ENCODE measurements around the gene NME3. TPM values are rescaled to one million over a fixed set of nuclear protein-coding genes. Genes with fewer than 3 reads are reported as not detected.
"Not testable (repeated sequence)": the region's sequence is repeated elsewhere in the genome, so short reads cannot be mapped to it uniquely, and the experiment has no call there.

Gene NME3
- total RNA-seq, 1 experiment from 2014 or later, result 1.3 TPM

- no peak for DNase-seq (ENCODE audit: low spot score)
These were observed 21.9 kb downstream of the NME3 start for GRCh38 chr16:1749152-1750117.

GRCh38 chr16:1747934-1748333 lies 23.4 kb downstream of the NME3 start:
- no peak for DNase-seq (ENCODE audit: low spot score)

GRCh38 chr16:1746693-1747195 lies 24.6 kb downstream of the NME3 start:
- peak; percentile 55 for DNase-seq (ENCODE audit: low spot score)

- DNase-seq (ENCODE audit: low spot score), result peak; percentile 99
These were observed 25.2 kb downstream of the NME3 start for GRCh38 chr16:1745900-1746692.

- DNase-seq (ENCODE audit: low spot score), result peak; percentile 86
These were observed 26.0 kb downstream of the NME3 start for GRCh38 chr16:1745181-1745899.

GRCh38 chr16:1744338-1744840 lies 27.0 kb downstream of the NME3 start:
- DNase-seq (ENCODE audit: low spot score), result no peak

- peak; percentile 55 for DNase-seq (ENCODE audit: low spot score)
These were observed 27.7 kb downstream of the NME3 start for GRCh38 chr16:1743376-1744337.

- no peak for DNase-seq (ENCODE audit: low spot score)
These were observed 29.7 kb downstream of the NME3 start for GRCh38 chr16:1741553-1742165.

- no peak for DNase-seq (ENCODE audit: low spot score)
These were observed 30.4 kb downstream of the NME3 start for GRCh38 chr16:1740781-1741490.

- DNase-seq (ENCODE audit: low spot score), result no peak
These were observed 31.1 kb downstream of the NME3 start for GRCh38 chr16:1740234-1740633.

- no peak for DNase-seq (ENCODE audit: low spot score)
These were observed 36.5 kb downstream of the NME3 start for GRCh38 chr16:1734816-1735215.

- no peak for DNase-seq (ENCODE audit: low spot score)
These were observed 37.2 kb downstream of the NME3 start for GRCh38 chr16:1734123-1734522.

- not testable (repeated sequence) for DNase-seq (ENCODE audit: low spot score)
These were observed 38.8 kb downstream of the NME3 start for GRCh38 chr16:1732551-1732987.

GRCh38 chr16:1732071-1732470 lies 39.3 kb downstream of the NME3 start:
- no peak for DNase-seq (ENCODE audit: low spot score)

- no peak for DNase-seq (ENCODE audit: low spot score)
These were observed 39.7 kb downstream of the NME3 start for GRCh38 chr16:1731603-1732002.

GRCh38 chr16:1731073-1731472 lies 40.3 kb downstream of the NME3 start:
- DNase-seq (ENCODE audit: low spot score), result no peak

- DNase-seq (ENCODE audit: low spot score), result no peak
These were observed 41.9 kb downstream of the NME3 start for GRCh38 chr16:1729445-1729844.

GRCh38 chr16:1729026-1729425 lies 42.3 kb downstream of the NME3 start:
- DNase-seq (ENCODE audit: low spot score), result no peak
